ENCODE data around the gene COL5A2.

Gene COL5A2

GRCh38 chr2:189179570-189179950, at the start of gene COL5A2:
Gene COL5A2 (minus strand): TSS chr2:189179761. CDS start chr2:189179604, 157 bp downstream.
- no peak for DNase-seq

- no peak for DNase-seq
Observed at GRCh38 chr2:189226017-189226416, 46.5 kb upstream of the COL5A2 start.

GRCh38 chr2:189225032-189225431, 45.5 kb upstream of the COL5A2 start:
- DNase-seq, result no peak

- DNase-seq, result no peak
Observed at GRCh38 chr2:189222468-189223105, 43.0 kb upstream of the COL5A2 start.

GRCh38 chr2:189221811-189222467, 42.4 kb upstream of the COL5A2 start:
- DNase-seq, result no peak

- DNase-seq, result no peak
Observed at GRCh38 chr2:189218236-189218635, 38.7 kb upstream of the COL5A2 start.

GRCh38 chr2:189217541-189217940, 38.0 kb upstream of the COL5A2 start:
- no peak for DNase-seq

- no peak for DNase-seq
Observed at GRCh38 chr2:189217051-189217450, 37.5 kb upstream of the COL5A2 start.

GRCh38 chr2:189214484-189214883, 34.9 kb upstream of the COL5A2 start:
- no peak for DNase-seq

- no peak for DNase-seq
Observed at GRCh38 chr2:189213250-189213649, 33.7 kb upstream of the COL5A2 start.

GRCh38 chr2:189210250-189211087, 30.9 kb upstream of the COL5A2 start:
- no peak for DNase-seq

- no peak for DNase-seq
Observed at GRCh38 chr2:189208254-189208653, 28.7 kb upstream of the COL5A2 start.

GRCh38 chr2:189204322-189204941, 24.9 kb upstream of the COL5A2 start:
- DNase-seq, result no peak

- no peak for DNase-seq
Observed at GRCh38 chr2:189203177-189203799, 23.7 kb upstream of the COL5A2 start.

GRCh38 chr2:189199797-189200196, 20.2 kb upstream of the COL5A2 start:
- no peak for DNase-seq

GRCh38 chr2:189192766-189193165, 13.2 kb upstream of the COL5A2 start:
- DNase-seq, result no peak

- DNase-seq, result no peak
Observed at GRCh38 chr2:189191766-189192165, 12.2 kb upstream of the COL5A2 start.

- DNase-seq, result no peak
Observed at GRCh38 chr2:189190685-189191084, 11.1 kb upstream of the COL5A2 start.

GRCh38 chr2:189188115-189188805, 8.7 kb upstream of the COL5A2 start:
- DNase-seq, result no peak

- DNase-seq, result no peak
Observed at GRCh38 chr2:189183170-189183569, 3.6 kb upstream of the COL5A2 start.

- DNase-seq, result no peak
Observed at GRCh38 chr2:189181706-189182105, 2.1 kb upstream of the COL5A2 start.

All from NCI-H1092 (cell line).